GM21367 (cell line): ENCODE measurements around the gene CAPN10.

Experiments
- ATAC-seq: cut with Tn5 transposase; IDR thresholded peaks from one replicate; pipeline ENCODE4 v1.9.1; 2021; ENCODE audit not compliant: unreplicated experiment

Gene CAPN10

DNA sequence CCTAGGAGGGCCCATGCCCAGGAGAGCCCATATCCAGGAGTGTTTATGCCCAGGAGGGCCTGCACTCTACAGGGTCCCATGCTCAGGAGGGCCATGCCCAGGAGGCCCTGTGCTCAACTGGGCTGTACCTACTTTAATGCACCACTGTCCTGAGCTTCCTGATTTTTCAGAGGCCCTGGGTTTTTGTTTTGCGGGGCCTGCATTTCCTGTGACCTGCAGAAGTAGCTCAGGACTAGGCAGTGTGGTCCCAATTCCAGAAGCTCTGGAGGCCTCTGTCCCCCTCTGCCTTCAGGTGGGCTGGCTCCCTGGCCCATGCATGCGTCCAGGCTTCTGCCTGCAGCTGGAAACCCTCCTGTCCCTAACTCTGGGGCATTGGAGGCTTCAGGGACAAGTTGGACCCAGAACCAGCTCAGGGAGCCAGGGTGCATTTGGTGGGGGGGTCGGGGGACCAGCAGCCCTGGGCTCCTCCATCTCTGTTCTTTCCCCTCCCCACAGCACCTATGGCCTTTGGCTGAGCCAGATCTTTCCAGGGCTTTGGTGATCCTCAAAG is 49.5 kb downstream of the CAPN10 start:
- ATAC-seq: no peak

DNA sequence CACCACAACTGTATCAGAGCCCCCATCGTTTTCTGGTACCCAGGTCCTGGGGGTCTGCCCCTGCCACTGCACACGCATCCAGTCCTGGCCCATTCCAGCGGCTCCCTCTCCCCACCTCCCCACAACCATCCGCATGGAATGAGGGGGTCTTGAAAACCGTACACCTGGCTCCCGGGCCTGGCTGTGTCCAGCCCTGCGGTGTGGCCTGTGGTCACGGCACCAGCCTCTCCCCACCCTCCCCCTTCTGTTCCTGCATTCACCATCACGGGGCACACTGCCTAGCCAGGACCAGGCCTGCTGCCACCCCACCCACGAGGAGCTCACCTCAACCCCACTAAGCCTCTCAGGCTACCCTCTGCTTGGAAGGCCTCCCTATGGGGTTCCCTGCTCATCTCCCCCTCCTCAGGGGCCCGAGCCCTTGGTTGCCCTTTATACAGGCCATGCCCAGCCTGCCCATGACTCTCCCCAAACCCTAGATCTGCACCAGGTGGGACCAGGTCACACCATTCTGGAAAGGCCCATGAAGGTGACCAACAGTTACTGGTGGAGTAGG is 50.1 kb downstream of the CAPN10 start:
- ATAC-seq: no peak

DNA sequence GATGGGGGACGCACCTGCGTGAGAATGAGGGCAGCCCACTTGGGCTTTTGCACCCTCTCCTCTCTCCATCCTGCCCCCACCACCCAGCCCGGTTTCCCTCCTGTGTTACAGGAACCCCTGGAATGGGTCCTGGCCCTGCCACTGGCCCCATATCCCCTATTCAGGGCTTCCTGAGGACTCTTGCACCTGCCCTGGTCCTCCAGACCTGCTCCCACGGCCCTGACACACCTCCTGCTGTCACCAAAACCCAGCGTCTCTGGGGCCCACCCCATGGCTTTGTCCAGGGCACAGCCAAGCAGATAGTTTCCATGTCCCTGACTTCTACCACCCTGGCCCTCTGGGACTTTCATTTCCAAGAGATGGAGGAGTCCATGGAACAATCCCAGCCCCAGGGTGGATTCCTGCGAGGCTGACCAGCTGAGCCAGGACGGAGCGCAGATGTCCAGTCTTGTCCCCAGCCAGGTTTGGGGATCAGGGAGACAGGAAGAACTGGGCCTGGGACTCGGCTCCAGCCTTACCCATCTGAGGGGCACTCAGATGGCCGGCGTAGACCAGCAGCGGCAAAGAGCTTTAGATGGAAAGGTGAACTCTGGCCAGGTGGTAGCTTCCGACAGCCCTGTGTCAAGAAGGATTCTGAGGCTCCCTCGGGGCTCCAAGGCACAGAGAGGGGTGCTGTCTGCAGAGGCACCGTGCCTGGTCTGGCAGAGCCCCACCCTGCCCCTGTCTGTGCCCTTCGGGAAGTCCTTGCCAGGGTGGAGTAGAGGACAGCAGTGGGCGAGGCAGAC is 50.8 kb downstream of the CAPN10 start:
- no peak for ATAC-seq

DNA sequence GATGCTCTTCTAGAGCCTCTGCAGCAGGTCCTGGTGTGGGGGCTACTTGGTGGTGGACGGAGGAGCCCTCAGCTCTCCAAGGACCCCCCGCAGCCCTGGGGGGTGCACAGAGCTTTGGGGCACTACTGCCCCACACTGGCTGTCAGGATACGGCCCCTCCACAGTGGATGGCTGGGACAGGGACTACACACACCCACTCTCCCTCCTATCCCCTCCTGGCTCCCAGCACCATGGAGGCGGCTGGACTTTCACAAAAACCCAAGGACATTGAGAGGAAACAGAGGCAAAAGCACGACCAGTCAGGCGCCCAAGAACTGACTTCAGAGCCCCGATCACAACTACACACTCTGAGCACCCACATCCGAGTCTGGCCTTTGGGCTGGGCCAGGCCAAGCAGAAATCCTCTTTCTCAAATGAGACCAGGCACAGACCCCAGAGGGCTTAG is 51.4 kb downstream of the CAPN10 start:
- ATAC-seq: no peak

DNA sequence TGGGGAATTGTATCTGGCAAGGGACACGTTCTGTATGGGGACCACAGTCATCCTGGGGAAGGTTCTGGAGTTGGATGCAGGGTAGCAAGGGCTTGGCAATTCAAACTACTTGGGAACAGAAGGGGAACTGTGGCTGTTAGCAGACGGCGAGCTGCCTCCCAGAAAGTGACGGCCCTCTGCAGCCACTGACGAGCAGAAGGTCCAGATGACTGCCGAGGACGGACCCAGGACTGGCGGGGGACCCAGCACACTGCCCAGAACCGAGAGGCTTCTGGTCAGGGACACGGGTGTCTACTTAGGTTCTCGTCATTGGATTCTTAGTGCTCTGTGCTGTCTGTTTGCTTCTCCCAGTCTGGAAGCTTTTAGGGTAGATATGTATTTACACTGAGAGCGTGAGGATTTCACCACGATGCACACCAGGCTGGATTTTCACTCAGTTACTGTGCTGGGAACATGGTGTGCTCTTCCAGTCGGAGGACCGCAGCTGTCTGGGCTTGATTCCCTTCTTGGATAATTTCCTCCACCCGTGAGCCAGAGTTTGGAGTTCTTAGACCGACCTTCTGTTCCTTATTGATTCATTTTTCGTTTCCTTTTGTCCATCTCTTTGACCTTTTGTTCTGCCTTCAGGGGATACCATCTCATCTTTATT is 52.1 kb downstream of the CAPN10 start:
- ATAC-seq: no peak

DNA sequence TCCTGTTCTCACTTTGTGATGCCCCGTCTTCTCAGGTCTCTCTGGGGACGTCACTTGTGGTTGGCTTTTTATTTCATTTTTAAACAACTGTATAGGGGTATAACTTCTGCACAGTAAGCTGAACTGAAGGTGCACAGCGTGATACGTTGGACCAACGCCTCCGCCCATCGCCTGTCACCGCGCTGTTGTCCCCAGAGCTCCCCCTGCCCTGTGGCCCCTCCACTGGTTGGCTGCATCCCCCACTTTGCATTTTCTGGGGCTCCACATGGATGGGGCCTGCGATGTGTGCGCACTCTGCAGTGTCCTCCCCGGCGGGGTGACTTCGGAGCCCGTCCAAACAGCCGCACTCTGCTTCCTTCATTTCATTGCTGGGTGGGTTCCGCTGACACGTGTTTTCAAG is 53.0 kb downstream of the CAPN10 start:
- no peak for ATAC-seq

DNA sequence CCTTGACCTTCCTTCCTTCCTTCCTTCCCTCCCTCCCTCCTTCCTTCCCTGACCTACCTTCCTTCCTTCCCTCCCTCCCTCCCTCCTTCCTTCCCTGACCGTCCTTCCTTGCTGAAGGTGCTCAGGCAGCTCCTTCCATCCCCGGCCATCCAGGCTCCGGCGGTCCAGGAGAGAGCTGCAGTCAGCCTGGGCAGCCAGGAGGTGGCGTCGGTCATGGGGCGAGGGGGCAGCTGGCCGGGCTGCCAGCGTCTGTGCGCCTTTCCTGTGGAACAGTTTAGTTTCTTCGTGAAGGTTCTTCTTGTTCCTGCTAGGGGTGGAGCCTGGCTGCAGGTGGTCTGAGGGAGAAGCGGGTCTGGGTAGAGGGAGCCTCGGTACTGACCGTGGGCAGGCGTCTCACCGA is 54.4 kb downstream of the CAPN10 start:
- no peak for ATAC-seq

DNA sequence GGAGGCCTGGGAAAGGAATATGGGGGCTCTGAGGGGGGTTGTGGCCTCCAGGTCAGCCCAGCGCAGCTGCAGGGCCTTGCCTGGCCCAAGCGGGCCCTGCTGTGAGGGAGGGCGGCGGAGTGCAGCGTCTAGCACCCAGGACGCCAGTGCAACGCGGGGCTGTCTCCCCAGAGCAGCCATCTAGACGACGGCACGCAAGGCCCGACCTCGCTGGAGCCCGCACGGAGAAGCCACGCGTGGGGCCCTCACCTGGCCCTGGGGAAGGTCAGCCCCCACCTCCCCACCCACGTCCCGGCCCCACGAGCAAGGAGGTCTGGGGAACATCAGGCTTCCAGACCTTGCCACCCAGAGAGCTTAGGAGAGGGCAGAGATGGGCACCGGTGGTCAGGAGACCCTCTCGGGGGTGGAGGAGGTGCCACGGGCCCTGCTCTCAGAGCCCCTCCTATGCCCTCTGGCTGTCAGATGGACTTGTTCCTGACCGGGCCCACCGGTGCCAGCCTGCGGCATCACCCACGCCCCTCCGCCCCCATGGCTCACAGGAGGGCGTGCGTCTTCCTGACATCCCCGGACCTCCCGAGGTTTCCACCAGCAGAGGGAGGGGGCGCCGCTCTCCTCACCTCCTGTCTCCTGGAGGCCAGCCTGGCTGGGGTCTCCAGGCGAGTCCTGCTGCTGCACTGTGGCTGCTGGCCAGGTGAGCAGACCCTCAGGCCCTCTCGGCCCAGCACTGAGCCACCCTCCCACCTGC is 55.7 kb downstream of the CAPN10 start:
- ATAC-seq: no peak

DNA sequence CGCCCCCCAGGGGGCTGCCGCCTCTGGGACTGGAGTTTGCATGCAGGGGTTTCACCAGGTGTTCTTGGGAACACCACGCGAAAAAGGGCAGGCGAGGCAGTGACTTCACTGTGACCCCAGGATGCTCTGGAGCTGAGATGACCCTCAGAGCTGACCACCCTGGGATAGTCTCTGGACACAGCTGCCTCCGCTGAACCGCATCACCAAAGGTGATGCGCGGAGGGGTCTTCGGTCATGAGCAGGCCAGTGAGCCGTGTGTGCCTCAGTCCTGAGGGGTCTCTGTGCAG is 56.2 kb downstream of the CAPN10 start:
- no peak for ATAC-seq

DNA sequence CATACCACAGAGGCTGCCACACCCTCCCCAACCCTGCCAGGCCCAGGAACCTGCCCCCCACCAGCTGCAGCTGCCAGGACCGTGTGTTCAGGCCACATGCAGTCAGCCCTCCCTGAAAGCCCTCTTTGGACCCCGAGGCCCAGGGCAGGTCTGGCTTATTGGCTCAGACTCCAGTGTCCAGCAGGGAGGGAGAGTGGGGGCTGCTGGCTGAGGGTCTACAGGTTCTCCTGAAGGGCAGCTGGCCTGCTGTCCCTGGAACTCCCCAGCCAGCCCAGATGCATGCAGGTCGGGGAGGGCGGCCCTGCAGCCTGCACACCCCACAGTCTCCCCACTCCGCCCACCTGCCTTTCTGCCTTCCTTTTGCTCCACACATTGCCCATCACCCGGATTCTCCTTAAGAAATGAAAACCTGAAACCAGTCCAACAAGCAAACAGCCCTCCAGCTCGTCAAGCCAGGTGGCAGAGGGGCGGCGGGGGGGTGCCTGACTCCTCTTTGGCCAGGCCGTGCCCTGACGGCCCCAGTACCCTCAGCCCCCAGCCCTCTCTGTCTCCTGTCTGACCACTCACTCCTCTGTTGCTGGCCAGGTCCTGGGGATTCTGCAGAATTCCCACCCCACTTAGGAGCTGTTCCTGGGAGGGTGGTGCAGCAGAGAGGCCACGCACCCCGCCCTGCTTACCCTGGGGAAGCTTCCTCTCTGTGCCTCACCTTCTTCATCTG is 56.7 kb downstream of the CAPN10 start:
- ATAC-seq: no peak

DNA sequence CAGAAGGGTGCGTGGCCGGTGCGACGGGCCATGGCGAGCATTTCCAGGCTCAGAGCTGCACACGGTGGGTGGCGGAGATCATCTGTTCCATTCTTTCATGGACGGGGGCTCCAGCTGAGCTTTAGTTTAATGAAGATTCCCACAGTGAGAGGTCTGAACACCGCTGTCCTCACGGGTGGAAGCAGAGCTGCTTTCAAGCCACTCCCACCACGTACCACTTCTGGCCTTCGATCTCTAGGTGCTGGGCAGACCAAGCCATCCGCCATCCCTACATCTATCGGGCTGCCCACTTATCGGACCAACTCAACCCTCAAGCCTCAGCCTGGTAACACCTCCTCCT is 57.2 kb downstream of the CAPN10 start:
- ATAC-seq: no peak

DNA sequence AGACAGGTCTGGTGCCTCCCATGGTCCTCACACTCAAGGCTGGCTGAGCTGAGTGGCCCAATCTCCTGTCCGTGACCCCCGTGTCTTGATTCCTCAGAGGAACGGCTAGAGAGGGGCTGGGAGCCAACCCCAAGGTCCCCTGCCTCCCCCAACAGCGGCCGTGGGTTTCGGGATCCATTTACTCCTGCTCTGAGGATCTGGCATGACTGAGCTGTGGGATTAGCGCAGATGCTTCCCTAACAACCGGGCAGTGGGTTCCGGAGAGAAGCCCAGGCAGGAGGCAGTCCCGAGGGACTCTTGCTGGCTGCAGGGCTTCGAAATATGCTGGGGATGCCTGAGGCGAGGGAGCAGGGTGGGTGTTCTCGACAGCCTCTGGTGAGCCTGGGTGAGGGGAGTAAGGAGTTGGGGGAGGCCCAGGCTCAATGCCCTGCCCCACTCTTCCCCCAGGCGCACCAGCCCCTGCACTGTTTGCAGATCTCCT is 57.7 kb downstream of the CAPN10 start:
- ATAC-seq: no peak

DNA sequence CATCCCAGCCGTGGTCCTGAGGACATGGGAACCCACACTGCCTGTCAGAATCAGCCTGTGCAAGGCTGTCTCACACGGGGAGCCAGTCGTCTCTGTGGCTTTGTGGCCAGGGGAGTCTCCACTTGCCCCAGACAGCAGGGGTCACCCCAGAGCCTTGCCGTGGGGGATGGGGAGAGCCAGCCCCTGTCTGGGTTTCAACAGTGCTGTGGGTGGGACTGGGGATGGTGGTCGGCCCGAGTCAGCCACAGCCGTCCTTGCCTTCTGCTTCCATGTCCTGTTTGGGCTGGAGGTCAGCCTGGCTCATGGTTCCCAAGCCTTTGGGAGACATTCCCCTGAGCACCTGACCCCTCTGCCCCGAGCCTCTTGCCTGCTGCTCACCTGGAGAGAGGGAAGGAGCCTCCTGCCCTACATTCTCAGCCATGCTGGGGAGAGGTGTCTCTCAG is 58.3 kb downstream of the CAPN10 start:
- no peak for ATAC-seq

DNA sequence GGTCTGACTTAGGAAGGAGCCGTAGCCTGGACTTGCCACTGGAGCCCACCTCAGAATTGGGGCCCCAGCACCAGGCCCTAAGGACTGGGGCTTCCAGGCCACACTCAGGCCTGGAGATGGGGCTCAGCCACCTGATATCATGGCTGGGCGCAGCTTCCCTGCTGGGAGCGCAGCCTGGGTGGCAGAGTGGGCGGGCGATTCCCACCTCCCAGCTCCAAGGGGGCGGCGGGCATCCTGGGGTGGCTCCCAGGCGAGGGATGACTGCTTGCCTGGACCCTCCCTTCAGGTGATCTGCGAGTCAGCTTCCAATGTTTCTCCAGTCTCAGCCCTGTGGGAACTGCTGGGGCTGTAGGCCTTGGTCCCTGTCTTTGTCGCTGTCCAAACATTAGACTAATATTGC is 58.8 kb downstream of the CAPN10 start:
- no peak for ATAC-seq

DNA sequence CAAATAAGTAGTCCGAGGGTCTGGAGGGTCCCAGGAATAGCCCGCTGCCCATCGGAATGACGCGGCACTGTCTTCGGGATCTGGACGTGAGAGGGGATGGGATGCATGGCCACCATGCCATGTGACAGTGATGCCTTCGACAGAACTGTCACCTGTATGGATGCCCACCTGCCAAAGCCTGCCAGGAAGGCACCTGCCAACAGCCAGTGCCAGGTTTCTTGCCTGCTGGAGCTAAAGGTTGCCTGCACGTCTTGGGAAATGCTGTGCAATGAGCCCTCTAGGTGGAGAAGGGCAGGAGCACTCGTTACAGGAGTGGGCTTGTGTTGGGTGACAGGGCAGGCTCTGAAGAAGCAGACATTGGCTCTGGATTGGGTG is 59.3 kb downstream of the CAPN10 start:
- ATAC-seq: no peak

DNA sequence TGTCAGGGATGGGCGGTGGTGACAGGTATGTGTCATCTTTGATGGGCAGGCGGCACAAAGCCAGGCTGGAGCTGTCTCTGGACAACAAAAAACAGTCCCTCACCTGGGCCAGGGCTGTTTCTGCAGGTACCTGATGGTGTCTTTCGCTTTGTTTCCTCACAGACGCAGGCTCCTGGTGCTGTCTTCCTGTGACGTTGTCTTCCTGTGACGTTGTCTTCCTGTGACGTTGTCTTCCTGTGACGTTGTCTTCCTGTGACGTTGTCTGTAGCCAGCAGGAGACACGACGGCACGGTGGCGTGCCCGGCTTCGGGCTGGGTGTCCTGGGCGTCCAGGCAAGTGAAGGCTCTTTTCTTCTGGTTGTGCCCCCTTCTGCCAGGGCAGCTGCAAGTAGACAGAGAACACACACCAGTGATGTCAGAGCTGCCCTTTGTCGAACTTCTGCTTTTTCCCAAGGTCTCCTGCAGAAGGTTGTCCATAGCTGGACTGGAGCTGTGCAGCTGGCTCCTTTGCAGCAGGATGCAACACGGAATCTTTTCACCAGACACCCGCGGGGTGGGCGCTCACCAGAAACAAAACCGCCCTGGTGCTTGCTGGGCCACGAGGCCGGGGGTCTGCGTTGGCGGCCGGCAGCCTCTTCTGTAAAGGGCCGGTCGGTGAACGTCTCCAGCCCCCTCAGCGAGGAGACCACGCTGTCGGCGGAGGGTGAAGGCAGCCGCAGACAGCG is 59.8 kb downstream of the CAPN10 start:
- ATAC-seq: no peak

DNA sequence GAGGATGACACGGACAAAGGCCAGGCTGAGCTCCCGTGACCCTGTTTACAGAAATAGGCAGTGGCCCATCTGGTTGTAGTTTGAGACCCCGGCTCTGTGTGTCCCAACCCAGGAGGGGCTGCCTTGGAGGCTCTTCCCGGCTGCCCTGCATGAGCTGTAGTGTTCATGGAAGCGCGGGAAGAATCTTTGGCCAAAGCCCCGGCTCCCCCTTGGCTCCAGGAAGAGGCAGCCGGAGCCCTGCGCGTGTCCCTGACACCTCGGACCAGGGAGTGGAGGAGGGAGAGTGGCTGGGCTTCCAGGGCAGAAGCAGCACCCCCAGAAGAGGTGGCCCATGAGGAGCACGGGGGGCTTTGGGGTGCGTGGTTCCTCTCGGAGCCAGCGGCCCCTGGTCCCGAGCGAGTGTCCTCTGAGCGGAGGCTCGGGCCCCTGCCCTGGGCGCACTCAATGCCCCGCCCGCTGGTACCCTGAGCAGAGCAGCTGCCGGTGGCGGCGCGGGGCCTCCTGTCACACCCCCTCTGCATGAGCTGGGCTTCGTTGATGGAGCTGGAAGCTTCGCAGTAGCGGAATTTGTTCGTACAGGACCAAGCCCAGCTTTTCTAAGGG is 60.5 kb downstream of the CAPN10 start:
- no peak for ATAC-seq

DNA sequence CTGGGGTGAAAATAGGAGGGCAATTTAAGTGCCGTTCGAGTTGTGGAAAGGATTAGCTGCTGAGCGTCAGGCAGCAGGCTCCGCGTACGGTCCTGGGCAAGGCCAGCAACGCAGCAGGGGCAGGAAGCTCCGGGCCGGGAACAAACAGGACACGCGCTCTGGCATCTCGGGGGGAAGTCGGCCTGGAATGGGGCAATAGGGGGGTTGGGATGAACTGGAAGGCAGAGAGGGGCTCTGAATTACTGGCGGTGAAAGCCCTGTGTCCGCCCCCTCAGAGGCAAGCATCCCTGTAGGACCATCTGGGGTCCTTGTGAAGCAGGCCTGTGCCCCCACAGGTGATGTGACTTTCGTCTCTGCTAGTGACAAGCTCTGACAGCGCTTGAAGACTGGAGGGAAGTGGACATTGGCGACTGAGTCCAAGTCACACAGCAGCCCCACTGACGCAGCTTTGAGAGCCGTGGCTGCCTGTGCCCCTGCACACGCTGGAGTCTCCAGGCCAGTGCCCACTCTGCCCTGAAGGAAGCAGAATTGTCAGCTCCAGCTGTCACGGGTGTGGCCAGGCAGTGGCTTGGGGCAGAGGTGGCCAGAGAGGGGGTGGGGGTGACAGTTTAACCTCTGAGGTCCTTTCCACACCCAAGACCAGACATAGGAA is 61.1 kb downstream of the CAPN10 start:
- ATAC-seq: no peak

DNA sequence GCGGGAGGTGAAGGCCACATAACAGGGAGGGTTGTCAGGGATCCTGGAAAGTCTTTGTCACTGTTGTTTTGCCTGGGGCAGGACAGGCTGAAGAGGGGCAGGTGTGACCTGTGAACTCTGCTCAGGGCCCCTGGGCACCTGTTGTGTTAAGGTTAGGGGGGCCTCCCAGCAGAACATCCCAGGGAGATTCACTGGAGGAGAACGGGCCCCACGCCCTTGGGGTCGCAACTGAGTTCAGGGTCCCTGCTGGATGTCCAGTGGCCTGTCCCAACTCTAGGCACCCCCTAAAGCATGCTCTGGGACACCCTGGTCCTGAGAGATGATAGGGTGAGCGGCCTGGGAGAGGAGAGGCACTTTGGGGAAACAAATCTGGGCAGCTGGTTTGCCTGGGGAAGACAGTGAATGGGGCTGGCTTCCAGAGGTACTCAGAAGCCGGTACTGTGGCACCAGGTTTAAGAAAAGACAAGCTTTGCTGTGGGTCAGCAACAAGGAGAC is 61.7 kb downstream of the CAPN10 start:
- no peak for ATAC-seq
